Measurements from ENCODE around the gene IL6R.
"Not testable (repeated sequence)": the region's sequence is repeated elsewhere in the genome, so short reads cannot be mapped to it uniquely, and the experiment has no call there.

IL6R gene

GRCh38 chr1:154404984-154405746, at the start of gene IL6R:
IL6R (plus strand) TSS chr1:154405343; CDS start chr1:154405630, 287 bp downstream.
- no peak for DNase-seq (ENCODE audit: low read depth)

- no peak for DNase-seq (ENCODE audit: low read depth)
Measured at GRCh38 chr1:154358519-154358918, 46.6 kb upstream of the IL6R start.

GRCh38 chr1:154360288-154360687, 44.9 kb upstream of the IL6R start:
- no peak for DNase-seq (ENCODE audit: low read depth)

GRCh38 chr1:154360881-154361280, 44.3 kb upstream of the IL6R start:
- not testable (repeated sequence) for DNase-seq (ENCODE audit: low read depth)

GRCh38 chr1:154361357-154361756, 43.8 kb upstream of the IL6R start:
- no peak for DNase-seq (ENCODE audit: low read depth)

GRCh38 chr1:154371436-154371835, 33.7 kb upstream of the IL6R start:
- DNase-seq (ENCODE audit: low read depth) = no peak

GRCh38 chr1:154373777-154374357, 31.3 kb upstream of the IL6R start:
- not testable (repeated sequence) for DNase-seq (ENCODE audit: low read depth)

GRCh38 chr1:154379301-154379700, 25.8 kb upstream of the IL6R start:
- no peak for DNase-seq (ENCODE audit: low read depth)

GRCh38 chr1:154384650-154385489, 20.3 kb upstream of the IL6R start:
- no peak for DNase-seq (ENCODE audit: low read depth)

GRCh38 chr1:154386643-154387352, 18.3 kb upstream of the IL6R start:
- DNase-seq (ENCODE audit: low read depth) = no peak

GRCh38 chr1:154391086-154391770, 13.9 kb upstream of the IL6R start:
- DNase-seq (ENCODE audit: low read depth) = no peak

- DNase-seq (ENCODE audit: low read depth) = no peak
Measured at GRCh38 chr1:154398141-154398540, 7.0 kb upstream of the IL6R start.

GRCh38 chr1:154398678-154399077, 6.5 kb upstream of the IL6R start:
- no peak for DNase-seq (ENCODE audit: low read depth)

GRCh38 chr1:154400381-154400801, 4.8 kb upstream of the IL6R start:
- DNase-seq (ENCODE audit: low read depth) = no peak

- DNase-seq (ENCODE audit: low read depth) = no peak
Measured at GRCh38 chr1:154402409-154402921, 2.7 kb upstream of the IL6R start.

GRCh38 chr1:154403261-154403943, 1.7 kb upstream of the IL6R start:
- DNase-seq (ENCODE audit: low read depth) = no peak

- no peak for DNase-seq (ENCODE audit: low read depth)
Measured at GRCh38 chr1:154403983-154404382, 1.2 kb upstream of the IL6R start.

- DNase-seq (ENCODE audit: low read depth) = no peak
Measured at GRCh38 chr1:154404511-154404931, 622 bp upstream of the IL6R start.

GRCh38 chr1:154405747-154406571, 816 bp downstream of the IL6R start:
- DNase-seq (ENCODE audit: low read depth) = no peak

GRCh38 chr1:154406572-154406879, 1.4 kb downstream of the IL6R start:
- DNase-seq (ENCODE audit: low read depth) = no peak

All from stimulated activated CD8-positive, alpha-beta memory T cell treated with anti-CD3 and anti-CD28 coated beads, Interleukin-15, amount 100 ng/mL, for 24 hours (primary cell).